ENCODE results near the gene NDUFS5.
"Not testable (repeated sequence)": the region's sequence is repeated elsewhere in the genome, so short reads cannot be mapped to it uniquely, and the experiment has no call there.

NDUFS5 gene

GRCh38 chr1:39047374-39048229 lies 21.5 kb downstream of the NDUFS5 start:
- H2AFZ ChIP-seq (ENCODE audit: low read length, unreplicated experiment), result peak overlapping the region; percentile 6

GRCh38 chr1:39048745-39049370 lies 22.7 kb downstream of the NDUFS5 start:
- Histone ChIP-seq H3K4me1 (ENCODE audit: control insufficient read depth, insufficient read depth, low read length, unreplicated experiment) (peaks cover 22% of the 10 kb centered on the region), H3K79me2 (ENCODE audit: control insufficient read depth, insufficient read depth, low read length, unreplicated experiment) (no peaks in the 10 kb centered on the region), H3K4me3 (ENCODE audit: low read depth, low read length) (no peak overlapping the region)

More at GRCh38 chr1:39047374-39048229, 21.5 kb downstream of the NDUFS5 start:
- H3K27me3 ChIP-seq (ENCODE audit: insufficient read depth, low read length), result no peaks in the 10 kb centered on the region
- H3K27ac ChIP-seq (ENCODE audit: low read depth, low read length), result peak overlapping the region; percentile 94
- 0 out of 2 replicates have a peak, but pooled peaks cover under 1% of the 10 kb centered on the region for H3K36me3 ChIP-seq (ENCODE audit: insufficient read depth, low read length)
- H3K79me2 ChIP-seq (ENCODE audit: control insufficient read depth, insufficient read depth, low read length, unreplicated experiment), result no peaks in the 10 kb centered on the region
- H3K4me3 ChIP-seq (ENCODE audit: low read depth, low read length), result peak overlapping the region; percentile 31; the same call in 1 of the 2 replicates
- H3K4me1 ChIP-seq (ENCODE audit: control insufficient read depth, insufficient read depth, low read length, unreplicated experiment), result peaks cover 22% of the 10 kb centered on the region

GRCh38 chr1:39050001-39050400 lies 23.9 kb downstream of the NDUFS5 start:
- Histone ChIP-seq H2AFZ (ENCODE audit: low read length, unreplicated experiment) (no peak overlapping the region), H3K36me3 (ENCODE audit: insufficient read depth, low read length) (no peaks in the 10 kb centered on the region), H3K4me1 (ENCODE audit: control insufficient read depth, insufficient read depth, low read length, unreplicated experiment) (peaks cover 22% of the 10 kb centered on the region), H3K79me2 (ENCODE audit: control insufficient read depth, insufficient read depth, low read length, unreplicated experiment) (no peaks in the 10 kb centered on the region), H3K27ac (ENCODE audit: low read depth, low read length) (no peak overlapping the region), H3K4me3 (ENCODE audit: low read depth, low read length) (no peak overlapping the region), H3K27me3 (ENCODE audit: insufficient read depth, low read length) (no peaks in the 10 kb centered on the region)

More at GRCh38 chr1:39048745-39049370, 22.7 kb downstream of the NDUFS5 start:
- H3K27ac ChIP-seq (ENCODE audit: low read depth, low read length), result peak overlapping the region; percentile 94
- H3K36me3 ChIP-seq (ENCODE audit: insufficient read depth, low read length), result no peaks in the 10 kb centered on the region
- no peaks in the 10 kb centered on the region for H3K27me3 ChIP-seq (ENCODE audit: insufficient read depth, low read length)
- no peak overlapping the region for H2AFZ ChIP-seq (ENCODE audit: low read length, unreplicated experiment)

GRCh38 chr1:39051193-39051850 lies 25.2 kb downstream of the NDUFS5 start:
- H2AFZ ChIP-seq (ENCODE audit: low read length, unreplicated experiment); H3K36me3 ChIP-seq (ENCODE audit: insufficient read depth, low read length); H3K27me3 ChIP-seq (ENCODE audit: insufficient read depth, low read length); H3K79me2 ChIP-seq (ENCODE audit: control insufficient read depth, insufficient read depth, low read length, unreplicated experiment); H3K27ac ChIP-seq (ENCODE audit: low read depth, low read length); H3K4me3 ChIP-seq (ENCODE audit: low read depth, low read length): not testable (repeated sequence)
- H3K4me1 ChIP-seq (ENCODE audit: control insufficient read depth, insufficient read depth, low read length, unreplicated experiment), result peaks cover 22% of the 10 kb centered on the region

- no peaks in the 10 kb centered on the region for H3K79me2 ChIP-seq (ENCODE audit: control insufficient read depth, insufficient read depth, low read length, unreplicated experiment)
- no peaks in the 10 kb centered on the region for H3K36me3 ChIP-seq (ENCODE audit: insufficient read depth, low read length)
- peaks cover 17% of the 10 kb centered on the region for H3K4me1 ChIP-seq (ENCODE audit: control insufficient read depth, insufficient read depth, low read length, unreplicated experiment)
- no peak overlapping the region for H3K27ac ChIP-seq (ENCODE audit: low read depth, low read length)
- H3K27me3 ChIP-seq (ENCODE audit: insufficient read depth, low read length), result no peaks in the 10 kb centered on the region
- no peak overlapping the region for H3K4me3 ChIP-seq (ENCODE audit: low read depth, low read length)
- H2AFZ ChIP-seq (ENCODE audit: low read length, unreplicated experiment), result no peak overlapping the region
These were observed 25.8 kb downstream of the NDUFS5 start for GRCh38 chr1:39051956-39052355.

GRCh38 chr1:39055213-39055710 lies 29.1 kb downstream of the NDUFS5 start:
- H3K79me2 ChIP-seq (ENCODE audit: control insufficient read depth, insufficient read depth, low read length, unreplicated experiment); H3K36me3 ChIP-seq (ENCODE audit: insufficient read depth, low read length); H3K4me3 ChIP-seq (ENCODE audit: low read depth, low read length); H3K27ac ChIP-seq (ENCODE audit: low read depth, low read length); H3K27me3 ChIP-seq (ENCODE audit: insufficient read depth, low read length); H3K4me1 ChIP-seq (ENCODE audit: control insufficient read depth, insufficient read depth, low read length, unreplicated experiment); H2AFZ ChIP-seq (ENCODE audit: low read length, unreplicated experiment): not testable (repeated sequence)

- H3K79me2 ChIP-seq (ENCODE audit: control insufficient read depth, insufficient read depth, low read length, unreplicated experiment); H2AFZ ChIP-seq (ENCODE audit: low read length, unreplicated experiment); H3K36me3 ChIP-seq (ENCODE audit: insufficient read depth, low read length); H3K4me1 ChIP-seq (ENCODE audit: control insufficient read depth, insufficient read depth, low read length, unreplicated experiment); H3K4me3 ChIP-seq (ENCODE audit: low read depth, low read length); H3K27me3 ChIP-seq (ENCODE audit: insufficient read depth, low read length); H3K27ac ChIP-seq (ENCODE audit: low read depth, low read length): not testable (repeated sequence)
These were observed 35.4 kb downstream of the NDUFS5 start for GRCh38 chr1:39061516-39061915.

- Histone ChIP-seq H3K36me3 (ENCODE audit: insufficient read depth, low read length) (no peaks in the 10 kb centered on the region), H3K27ac (ENCODE audit: low read depth, low read length) (no peak overlapping the region), H2AFZ (ENCODE audit: low read length, unreplicated experiment) (no peak overlapping the region), H3K79me2 (ENCODE audit: control insufficient read depth, insufficient read depth, low read length, unreplicated experiment) (no peaks in the 10 kb centered on the region), H3K4me1 (ENCODE audit: control insufficient read depth, insufficient read depth, low read length, unreplicated experiment) (no peaks in the 10 kb centered on the region), H3K4me3 (ENCODE audit: low read depth, low read length) (no peak overlapping the region), H3K27me3 (ENCODE audit: insufficient read depth, low read length) (no peaks in the 10 kb centered on the region)
These were observed 35.8 kb downstream of the NDUFS5 start for GRCh38 chr1:39061951-39062350.

- Histone ChIP-seq H3K27ac (ENCODE audit: low read depth, low read length) (no peak overlapping the region), H3K4me1 (ENCODE audit: control insufficient read depth, insufficient read depth, low read length, unreplicated experiment) (no peaks in the 10 kb centered on the region), H3K4me3 (ENCODE audit: low read depth, low read length) (no peak overlapping the region), H3K79me2 (ENCODE audit: control insufficient read depth, insufficient read depth, low read length, unreplicated experiment) (no peaks in the 10 kb centered on the region), H2AFZ (ENCODE audit: low read length, unreplicated experiment) (no peak overlapping the region), H3K36me3 (ENCODE audit: insufficient read depth, low read length) (no peaks in the 10 kb centered on the region), H3K27me3 (ENCODE audit: insufficient read depth, low read length) (no peaks in the 10 kb centered on the region)
These were observed 37.0 kb downstream of the NDUFS5 start for GRCh38 chr1:39063191-39063590.

- Histone ChIP-seq H3K27ac (ENCODE audit: low read depth, low read length) (no peak overlapping the region), H2AFZ (ENCODE audit: low read length, unreplicated experiment) (no peak overlapping the region), H3K4me3 (ENCODE audit: low read depth, low read length) (no peak overlapping the region), H3K79me2 (ENCODE audit: control insufficient read depth, insufficient read depth, low read length, unreplicated experiment) (no peaks in the 10 kb centered on the region), H3K36me3 (ENCODE audit: insufficient read depth, low read length) (no peaks in the 10 kb centered on the region), H3K4me1 (ENCODE audit: control insufficient read depth, insufficient read depth, low read length, unreplicated experiment) (no peaks in the 10 kb centered on the region), H3K27me3 (ENCODE audit: insufficient read depth, low read length) (no peaks in the 10 kb centered on the region)
These were observed 37.6 kb downstream of the NDUFS5 start for GRCh38 chr1:39063775-39064174.

Data from ACC112 (cell line).